Glomerular endothelial cell (primary cell): ENCODE data around the gene PCGF5. TPM values are rescaled to one million over a fixed set of nuclear protein-coding genes. Genes with fewer than 3 reads are reported as not detected.
"Not testable (repeated sequence)": the region's sequence is repeated elsewhere in the genome, so short reads cannot be mapped to it uniquely, and the experiment has no call there.

Source experiments
- DNase-seq: peaks from one replicate; pipeline ENCODE4 v3.0.0-alpha.2; 2011; ENCODE audit warnings: low read depth, low spot score; ENCODE audit errors: extremely low read depth
- total RNA-seq: library from RNA; depleted of rRNA; stranded (reverse); fragments of >200 nt; gene quantifications from 2 replicates; pipeline ENCODE4 v1.2.3, GENCODE V29; 2015

The PCGF5 gene
- total RNA-seq, 1 donor from 2014 or later = 27.5 TPM

- DNase-seq = no peak
These were observed 51.4 kb downstream of the PCGF5 start for GRCh38 chr10:91271886-91272285.

- no peak for DNase-seq
These were observed 64.1 kb downstream of the PCGF5 start for GRCh38 chr10:91284486-91285090.

- DNase-seq = no peak
These were observed 66.1 kb downstream of the PCGF5 start for GRCh38 chr10:91286572-91286971.

- DNase-seq = no peak
These were observed 66.8 kb downstream of the PCGF5 start for GRCh38 chr10:91287276-91287675.

- DNase-seq = no peak
These were observed 67.4 kb downstream of the PCGF5 start for GRCh38 chr10:91287912-91288311.

- DNase-seq = no peak
These were observed 68.8 kb downstream of the PCGF5 start for GRCh38 chr10:91289305-91289704.

- DNase-seq = no peak
These were observed 70.1 kb downstream of the PCGF5 start for GRCh38 chr10:91290607-91291006.

- DNase-seq = no peak
These were observed 73.9 kb downstream of the PCGF5 start for GRCh38 chr10:91294134-91294906.

- DNase-seq = no peak
These were observed 74.9 kb downstream of the PCGF5 start for GRCh38 chr10:91295346-91295745.

GRCh38 chr10:91296471-91296870 lies 76.0 kb downstream of the PCGF5 start:
- peak; percentile 23 for DNase-seq

- DNase-seq = peak; percentile 22
These were observed 77.9 kb downstream of the PCGF5 start for GRCh38 chr10:91298224-91298871.

GRCh38 chr10:91299999-91300575 lies 79.6 kb downstream of the PCGF5 start:
- no peak for DNase-seq

- DNase-seq = not testable (repeated sequence)
These were observed 82.5 kb downstream of the PCGF5 start for GRCh38 chr10:91302946-91303345.

- not testable (repeated sequence) for DNase-seq
These were observed 85.5 kb downstream of the PCGF5 start for GRCh38 chr10:91305979-91306378.

GRCh38 chr10:91307489-91307888 lies 87.0 kb downstream of the PCGF5 start:
- no peak for DNase-seq

- no peak for DNase-seq
These were observed 89.2 kb downstream of the PCGF5 start for GRCh38 chr10:91309711-91310110.

GRCh38 chr10:91311601-91312381 lies 91.3 kb downstream of the PCGF5 start:
- DNase-seq = no peak

- DNase-seq = no peak
These were observed 91.9 kb downstream of the PCGF5 start for GRCh38 chr10:91312382-91312733.

- DNase-seq = no peak
These were observed 93.5 kb downstream of the PCGF5 start for GRCh38 chr10:91313796-91314485.

GRCh38 chr10:91316486-91316885 lies 96.0 kb downstream of the PCGF5 start:
- DNase-seq = no peak
